GM21423 (cell line): ENCODE results near the gene ZSWIM7.

Source experiments
- ATAC-seq: cut with Tn5 transposase; IDR thresholded peaks from one replicate; pipeline ENCODE4 v1.9.1; 2021; ENCODE audit warnings: mild to moderate bottlenecking, moderate library complexity; ENCODE audit not compliant: unreplicated experiment

ZSWIM7 gene

GRCh38 chr17:15935891-15936290, 63.6 kb downstream of the ZSWIM7 start:
- ATAC-seq, result no peak

GRCh38 chr17:15934866-15935265, 64.6 kb downstream of the ZSWIM7 start:
- no peak for ATAC-seq

- ATAC-seq, result no peak
These were observed 68.1 kb downstream of the ZSWIM7 start for GRCh38 chr17:15931394-15931793.

GRCh38 chr17:15930426-15930825, 69.1 kb downstream of the ZSWIM7 start:
- ATAC-seq, result no peak

GRCh38 chr17:15929941-15930340, 69.6 kb downstream of the ZSWIM7 start:
- no peak for ATAC-seq

GRCh38 chr17:15928286-15928785, 71.2 kb downstream of the ZSWIM7 start:
- no peak for ATAC-seq
